ENCODE measurements around the gene SPECC1.

DNA sequence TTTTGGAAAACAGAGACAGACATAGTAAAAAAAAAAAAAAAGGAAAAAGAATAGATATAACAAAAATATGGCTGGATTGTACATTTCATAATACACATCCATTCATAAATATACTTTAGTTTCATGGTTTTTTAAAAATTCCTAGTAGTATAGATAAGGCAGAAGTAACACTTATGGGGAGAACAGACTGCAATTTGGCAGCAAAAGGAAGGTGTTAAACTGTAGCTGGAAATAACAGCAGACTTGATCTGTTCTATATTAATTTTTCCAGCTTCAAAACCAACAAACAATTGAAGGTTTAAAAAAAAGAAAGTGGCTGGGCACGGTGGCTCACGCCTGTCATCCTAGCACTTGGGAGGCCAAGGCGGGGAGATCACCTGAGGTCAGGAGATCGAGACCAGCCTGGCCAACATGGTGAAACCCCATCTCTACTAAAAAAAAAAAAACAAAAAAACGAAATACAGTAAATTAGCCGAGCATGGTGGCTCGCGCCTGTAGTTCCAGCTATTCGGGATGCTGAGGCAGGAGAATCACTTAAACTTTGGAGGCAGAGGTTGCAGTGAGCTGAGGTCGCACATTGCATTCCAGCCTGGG, 191.8 kb downstream of the SPECC1 start:
- TF ChIP-seq, protein P1, sequence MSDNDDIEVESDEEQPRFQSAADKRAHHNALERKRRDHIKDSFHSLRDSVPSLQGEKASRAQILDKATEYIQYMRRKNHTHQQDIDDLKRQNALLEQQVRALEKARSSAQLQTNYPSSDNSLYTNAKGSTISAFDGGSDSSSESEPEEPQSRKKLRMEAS (IDR thresholded peaks at IDR 0.05) = no peak
- TF ChIP-seq, protein P2, sequence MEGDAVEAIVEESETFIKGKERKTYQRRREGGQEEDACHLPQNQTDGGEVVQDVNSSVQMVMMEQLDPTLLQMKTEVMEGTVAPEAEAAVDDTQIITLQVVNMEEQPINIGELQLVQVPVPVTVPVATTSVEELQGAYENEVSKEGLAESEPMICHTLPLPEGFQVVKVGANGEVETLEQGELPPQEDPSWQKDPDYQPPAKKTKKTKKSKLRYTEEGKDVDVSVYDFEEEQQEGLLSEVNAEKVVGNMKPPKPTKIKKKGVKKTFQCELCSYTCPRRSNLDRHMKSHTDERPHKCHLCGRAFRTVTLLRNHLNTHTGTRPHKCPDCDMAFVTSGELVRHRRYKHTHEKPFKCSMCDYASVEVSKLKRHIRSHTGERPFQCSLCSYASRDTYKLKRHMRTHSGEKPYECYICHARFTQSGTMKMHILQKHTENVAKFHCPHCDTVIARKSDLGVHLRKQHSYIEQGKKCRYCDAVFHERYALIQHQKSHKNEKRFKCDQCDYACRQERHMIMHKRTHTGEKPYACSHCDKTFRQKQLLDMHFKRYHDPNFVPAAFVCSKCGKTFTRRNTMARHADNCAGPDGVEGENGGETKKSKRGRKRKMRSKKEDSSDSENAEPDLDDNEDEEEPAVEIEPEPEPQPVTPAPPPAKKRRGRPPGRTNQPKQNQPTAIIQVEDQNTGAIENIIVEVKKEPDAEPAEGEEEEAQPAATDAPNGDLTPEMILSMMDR (IDR thresholded peaks at IDR 0.05 in 2 of 3, conservative IDR thresholded peaks at IDR 0.05 in 1 of 3; ENCODE audit: borderline replicate concordance in 1 of 3, insufficient read depth in 1 of 3, low read depth in 2 of 3, low read length in 2 of 3) = no peak

Data from HCT116 (cell line).